GM19239 (cell line): Measurements from ENCODE around the gene EXOSC9.

Source experiments
- DNase-seq: peaks from one replicate; pipeline ENCODE4 v3.0.0; 2011; ENCODE audit warnings: low spot score; ENCODE audit not compliant: insufficient read length
- FAIRE-seq: peaks from 2 replicates; lab custom pipeline; 2011; peaks lifted over from hg19 to GRCh38; lab: Jason Lieb, UNC

Gene EXOSC9

DNA sequence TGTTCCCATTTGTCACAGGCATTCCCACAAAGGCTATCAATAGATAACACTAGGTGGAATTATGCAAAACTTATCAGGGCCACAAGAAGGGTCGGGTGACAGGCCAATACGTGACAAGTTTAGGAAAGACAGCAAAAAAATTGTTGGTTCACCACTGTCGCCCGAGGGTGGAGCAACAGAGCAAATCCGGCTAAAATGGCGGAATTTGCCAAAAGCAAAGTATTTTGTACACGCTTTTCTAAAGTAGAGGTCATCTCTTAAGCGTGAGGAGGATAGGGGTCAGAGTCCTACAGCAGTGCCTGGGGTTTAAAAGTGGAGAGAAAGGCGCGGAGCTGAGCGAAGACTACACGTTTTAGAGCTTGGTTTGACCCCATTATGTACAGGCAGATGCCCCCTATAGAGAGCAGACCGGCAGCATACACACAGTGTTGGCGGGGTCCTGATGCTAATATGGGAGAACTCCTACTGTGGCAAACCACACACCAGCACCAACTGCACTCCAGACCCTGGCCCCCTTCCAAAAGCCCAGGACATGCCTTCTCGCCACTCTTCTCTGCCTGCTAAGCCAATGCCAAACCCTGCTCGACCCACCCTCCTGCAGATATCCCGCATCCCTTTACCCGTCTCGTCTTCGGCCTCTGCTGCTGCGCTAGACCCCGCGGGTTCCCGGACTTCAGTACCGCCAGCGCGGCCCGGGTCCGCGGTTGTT lies 21.8 kb downstream of the EXOSC9 start:
- DNase-seq (no peak), FAIRE-seq (peak; percentile 94)

DNA sequence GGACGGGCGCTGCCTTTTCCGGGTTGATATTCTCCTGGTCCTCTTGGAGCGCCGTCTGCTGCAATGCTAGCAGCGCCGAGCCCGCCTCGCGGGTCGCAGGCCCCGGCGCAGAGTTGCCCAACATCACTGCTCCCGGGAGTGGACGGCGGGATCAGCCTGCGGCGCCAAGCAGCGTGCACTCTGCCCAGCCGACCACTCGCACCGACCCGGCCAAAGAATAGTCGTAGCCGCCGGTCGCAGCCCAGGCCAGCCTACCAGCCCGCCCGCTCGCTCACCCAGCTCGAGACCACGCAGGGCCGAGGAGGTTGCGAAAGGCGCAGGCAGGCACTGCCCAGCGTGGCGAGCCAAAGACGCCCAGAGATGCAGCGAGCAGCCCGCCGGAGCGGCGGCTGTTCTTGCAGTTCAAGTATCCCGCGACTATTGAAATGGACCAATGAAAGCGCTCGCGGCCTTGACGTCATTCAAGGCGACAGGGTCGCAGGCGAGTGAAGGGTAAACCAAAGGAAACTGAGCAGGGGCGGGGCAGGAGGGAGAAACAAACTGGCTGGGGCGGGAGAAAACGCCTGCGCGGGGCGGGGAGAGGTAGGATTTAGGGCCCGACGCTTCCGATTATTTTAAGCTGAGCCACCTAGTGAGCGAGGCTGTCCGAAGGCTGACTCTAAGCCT lies 22.5 kb downstream of the EXOSC9 start, which contains the start of gene CCNA2:
Gene CCNA2 (minus strand): TSS at position 379 of the 666 bp plus-strand sequence. CDS start 255 bp downstream, at position 124.
- peak; percentile 75 for DNase-seq
- FAIRE-seq: peak; percentile 99

DNA sequence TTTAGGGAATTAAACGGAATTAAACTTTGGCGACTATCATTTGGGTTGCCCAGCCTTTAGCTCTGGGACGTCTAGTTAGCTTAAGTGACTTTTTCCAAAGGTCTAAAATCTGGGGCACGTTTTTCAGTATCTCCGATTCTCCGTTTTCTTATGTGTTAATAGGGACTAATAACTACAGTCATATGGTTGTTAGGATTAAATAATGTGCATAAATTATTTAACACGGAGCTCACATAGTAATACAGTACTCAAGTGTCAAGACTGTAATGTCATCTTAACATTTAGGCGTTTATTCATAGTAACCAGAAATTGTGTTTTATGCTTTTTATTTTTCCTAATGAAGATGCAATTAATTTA lies 23.0 kb downstream of the EXOSC9 start:
- DNase-seq: no peak
- no peak for FAIRE-seq

DNA sequence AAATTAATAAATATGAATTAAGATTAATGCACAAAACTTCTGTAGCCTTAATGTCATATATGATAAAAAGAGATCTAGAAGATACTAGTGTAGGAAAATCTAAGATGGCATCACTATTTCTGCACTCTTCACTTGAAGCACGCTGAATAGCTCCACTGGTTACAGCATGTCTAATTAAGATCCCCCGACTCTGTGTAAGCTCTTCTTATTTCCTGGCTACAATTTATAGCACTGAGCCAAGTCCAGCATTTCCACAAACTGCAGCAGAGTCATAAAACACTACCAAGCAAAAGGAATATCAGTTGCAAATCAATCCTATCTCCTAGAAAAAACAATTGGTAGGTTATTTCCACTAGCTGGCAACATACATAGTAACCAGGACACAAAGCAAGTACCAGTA lies 23.8 kb downstream of the EXOSC9 start:
- FAIRE-seq (no peak), DNase-seq (no peak)

DNA sequence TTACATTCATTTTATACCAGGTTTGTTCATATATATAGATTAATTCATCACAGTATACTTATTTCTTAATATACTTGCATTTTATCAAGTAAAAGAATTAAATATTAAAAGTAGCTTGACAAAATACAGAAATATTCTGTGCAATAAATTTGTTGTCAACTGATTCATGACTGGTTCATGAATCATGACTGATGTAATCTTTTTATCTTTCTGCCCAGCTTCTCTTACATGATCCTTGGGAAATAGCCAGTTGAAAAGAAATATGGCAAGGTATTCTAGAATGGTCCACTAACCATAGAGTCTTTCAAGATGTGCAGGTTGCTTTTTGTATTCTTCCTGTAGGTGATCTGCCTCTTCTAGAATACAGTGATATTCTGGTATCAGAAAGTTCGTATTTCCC lies 26.7 kb downstream of the EXOSC9 start:
- FAIRE-seq (no peak), DNase-seq (no peak)

DNA sequence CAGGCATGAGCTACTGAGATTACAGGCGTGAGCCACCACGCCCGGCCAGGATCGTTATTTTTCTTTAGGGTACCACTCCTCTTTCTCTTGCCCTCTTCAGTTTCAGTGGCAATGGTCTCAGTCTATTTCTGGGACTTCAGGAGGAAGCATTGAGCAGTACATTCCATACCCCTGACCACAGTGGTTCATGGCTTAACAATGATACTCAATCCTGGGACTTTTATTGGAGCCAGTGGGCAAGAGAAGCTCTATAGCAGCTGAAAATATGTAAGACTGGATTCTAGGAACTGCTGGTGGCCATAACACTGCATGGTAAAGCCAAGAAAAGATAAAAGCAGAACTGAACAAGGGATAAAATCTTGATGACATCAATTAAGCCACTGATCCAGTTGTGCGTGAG lies 28.4 kb downstream of the EXOSC9 start:
- no peak for FAIRE-seq

DNA sequence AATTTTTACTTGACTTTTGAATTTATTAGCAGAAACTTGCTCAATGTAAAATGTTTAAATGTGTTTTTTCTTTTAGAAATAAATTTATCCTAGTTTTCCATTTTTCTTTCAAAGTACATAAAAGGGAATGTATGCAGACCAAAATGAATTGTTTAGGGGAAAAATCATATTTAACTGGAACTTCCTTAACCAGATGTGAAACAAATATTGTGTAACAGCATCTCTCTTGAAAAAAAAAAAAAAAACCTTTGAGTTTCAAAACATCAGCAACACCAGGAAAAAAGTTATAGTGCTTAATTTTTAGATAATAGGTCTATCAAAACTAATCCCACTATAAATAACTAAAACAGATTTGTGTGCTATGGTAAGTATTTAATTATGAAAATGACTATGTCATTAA lies 37.0 kb downstream of the EXOSC9 start:
- DNase-seq: no peak
- no peak for FAIRE-seq

More for the DNA sequence above, 28.4 kb downstream of the EXOSC9 start:
- no peak for DNase-seq

DNA sequence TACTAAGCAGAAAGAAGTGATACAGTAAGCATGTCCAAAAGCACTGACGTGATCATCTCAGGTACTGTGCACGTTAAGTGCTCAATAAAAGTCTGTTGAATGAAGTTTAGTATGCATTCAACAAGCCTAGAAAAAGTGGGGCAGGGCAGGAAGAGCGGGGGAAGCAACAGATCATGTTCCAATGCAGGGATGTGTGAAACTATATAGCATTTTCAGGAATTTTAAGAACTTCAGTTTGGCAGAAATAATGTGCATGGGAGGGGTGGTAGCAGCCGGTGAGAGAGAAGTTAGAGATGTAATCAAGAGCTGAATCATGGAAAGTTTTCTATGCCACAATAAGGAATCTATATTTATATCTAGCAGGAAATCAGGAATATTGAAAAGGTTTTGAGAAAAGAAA lies 41.7 kb downstream of the EXOSC9 start:
- no peak for FAIRE-seq
- DNase-seq: no peak

DNA sequence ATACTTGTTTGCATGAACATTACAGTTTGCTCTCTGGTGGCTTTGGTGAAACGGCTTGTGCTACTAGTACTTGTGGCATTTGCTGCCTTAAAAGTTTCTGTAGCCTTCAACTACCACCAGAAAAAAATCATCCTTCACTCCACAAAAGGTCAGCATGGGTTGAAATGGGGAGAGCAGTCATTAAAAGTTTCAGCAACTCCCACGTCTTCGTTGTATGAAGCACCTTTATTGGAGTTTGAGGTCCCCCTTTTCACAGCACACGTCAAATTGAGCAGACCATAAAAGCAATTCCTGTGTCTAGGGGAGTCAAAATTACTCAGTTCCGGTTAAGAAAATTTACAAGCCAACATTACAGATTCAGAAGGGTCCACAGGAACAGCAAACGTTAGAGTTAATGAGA lies 45.5 kb downstream of the EXOSC9 start:
- DNase-seq (no peak), FAIRE-seq (no peak)

DNA sequence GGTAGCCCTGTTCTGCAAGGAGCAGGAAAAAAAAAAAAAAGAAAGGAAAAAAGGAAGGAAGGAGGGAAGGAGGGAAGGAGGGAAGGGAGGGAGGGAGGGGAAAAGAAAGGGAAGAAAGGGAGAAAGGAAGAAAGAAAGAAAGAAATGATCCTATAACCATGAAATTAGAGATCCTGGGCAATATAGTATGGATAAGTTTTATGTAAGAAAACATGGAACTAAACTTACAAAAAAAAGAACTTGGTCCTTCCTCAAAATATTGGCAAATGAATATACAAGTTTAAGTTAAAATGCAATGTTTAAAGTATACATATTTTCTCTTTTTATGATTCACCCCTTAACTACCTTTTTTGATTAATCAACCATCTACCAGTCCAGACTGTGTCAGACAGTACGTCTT lies 50.2 kb downstream of the EXOSC9 start:
- FAIRE-seq (no peak), DNase-seq (no peak)

DNA sequence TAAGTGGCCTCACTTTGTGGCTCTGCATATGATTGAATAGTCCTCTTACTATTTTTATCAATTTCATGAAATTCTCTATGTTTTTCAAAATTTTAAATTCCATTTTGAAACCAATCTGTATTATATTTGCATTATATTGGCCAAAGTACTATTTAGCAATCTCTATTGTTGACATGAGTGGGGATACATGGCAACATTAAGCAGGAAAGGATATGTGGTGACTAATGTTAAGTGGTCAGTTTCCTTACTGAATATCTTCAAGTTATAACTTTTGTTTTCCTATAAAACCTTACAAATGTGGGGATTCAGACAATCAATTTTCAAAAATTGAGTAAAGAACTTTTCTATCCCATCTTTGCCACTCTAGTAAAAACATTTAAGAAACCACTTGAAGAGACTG lies 59.0 kb downstream of the EXOSC9 start:
- no peak for DNase-seq
- no peak for FAIRE-seq

DNA sequence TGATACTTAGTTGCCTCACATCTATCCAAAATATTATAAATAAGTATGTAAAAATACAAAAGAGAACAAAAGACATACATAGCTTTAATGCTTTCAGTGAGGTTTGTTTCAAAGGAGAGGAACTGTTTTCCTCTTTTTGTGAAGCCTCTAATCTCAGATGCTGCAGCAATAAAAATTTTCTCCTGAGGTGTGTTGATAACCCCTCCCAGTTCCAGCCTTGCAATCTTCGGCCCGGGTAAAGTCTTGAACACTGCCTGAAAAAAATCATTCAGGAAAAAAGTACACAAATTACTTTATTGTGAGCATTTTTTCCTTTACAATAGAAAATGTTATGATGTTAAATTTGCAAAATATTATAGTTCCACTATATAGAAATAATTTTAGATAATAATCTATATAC lies 60.3 kb downstream of the EXOSC9 start:
- FAIRE-seq: no peak
- no peak for DNase-seq

DNA sequence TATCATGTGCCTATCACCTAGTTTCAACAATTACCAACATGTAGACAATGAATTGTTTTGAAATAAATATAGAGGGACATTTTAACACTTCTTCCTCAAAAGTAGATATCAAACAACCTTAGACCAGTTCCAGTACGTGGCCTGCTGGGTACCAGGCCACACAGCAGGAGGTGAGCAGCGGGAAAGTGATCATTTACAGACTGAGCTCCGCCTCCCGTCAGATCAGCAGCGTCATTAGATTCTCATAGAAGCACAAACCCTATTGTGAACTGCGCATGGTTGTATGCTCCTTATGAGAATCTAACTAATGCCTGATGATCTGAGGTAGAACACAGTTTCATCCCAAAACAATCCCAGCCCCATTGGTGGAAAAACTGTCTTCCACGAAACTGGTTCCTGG lies 62.7 kb downstream of the EXOSC9 start:
- FAIRE-seq: no peak
- DNase-seq: no peak
